Right renal pelvis (tissue), 4 donors: ENCODE results near the gene DYNC2I2. TPM values are rescaled to one million over a fixed set of nuclear protein-coding genes. Genes with fewer than 3 reads are reported as not detected.
"Not testable (repeated sequence)": the region's sequence is repeated elsewhere in the genome, so short reads cannot be mapped to it uniquely, and the experiment has no call there.

Experiments
- DNase-seq, 4 donors: peaks; one replicate each; pipeline ENCODE4 v3.0.0-alpha.2; 2013; ENCODE audit warnings: low read depth in 4 of 4, low spot score in 3 of 4, missing footprints in 1 of 4
- polyA plus RNA-seq, 4 donors: library from polyadenylated mRNA; unstranded; fragments of 120-200 nt; gene quantifications; one replicate each; pipeline ENCODE4 v1.2.1, GENCODE V29; 2013; ENCODE audit not compliant: insufficient read length in 4 of 4

DYNC2I2 gene
- polyA plus RNA-seq, 4 donors: 58.6 to 88.6 (median 64.9) TPM

- no peak for DNase-seq
Measured at GRCh38 chr9:128619779-128620178, 36.9 kb downstream of the DYNC2I2 start.

DNA sequence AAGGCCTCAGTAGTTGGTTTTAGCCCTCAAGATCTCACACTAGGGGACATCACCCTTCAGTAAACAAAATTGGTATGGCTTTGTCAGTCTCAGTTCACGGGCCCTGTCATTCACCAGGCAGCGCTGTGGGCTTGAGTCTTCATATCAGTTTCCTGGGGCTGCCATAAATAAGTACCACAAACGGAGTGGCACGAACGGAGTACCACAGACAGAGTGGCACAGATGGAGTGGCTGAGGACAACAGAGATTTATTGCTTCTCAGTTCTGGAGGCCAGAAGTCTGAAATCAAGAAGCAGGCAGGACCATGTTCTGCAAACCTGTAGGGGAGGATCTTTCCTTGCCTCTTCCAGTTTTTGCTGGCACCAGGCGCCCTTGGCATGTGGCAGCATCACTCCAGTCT is 37.5 kb downstream of the DYNC2I2 start:
- no peak for DNase-seq

GRCh38 chr9:128617943-128618342 is 38.7 kb downstream of the DYNC2I2 start:
- no peak for DNase-seq

DNA sequence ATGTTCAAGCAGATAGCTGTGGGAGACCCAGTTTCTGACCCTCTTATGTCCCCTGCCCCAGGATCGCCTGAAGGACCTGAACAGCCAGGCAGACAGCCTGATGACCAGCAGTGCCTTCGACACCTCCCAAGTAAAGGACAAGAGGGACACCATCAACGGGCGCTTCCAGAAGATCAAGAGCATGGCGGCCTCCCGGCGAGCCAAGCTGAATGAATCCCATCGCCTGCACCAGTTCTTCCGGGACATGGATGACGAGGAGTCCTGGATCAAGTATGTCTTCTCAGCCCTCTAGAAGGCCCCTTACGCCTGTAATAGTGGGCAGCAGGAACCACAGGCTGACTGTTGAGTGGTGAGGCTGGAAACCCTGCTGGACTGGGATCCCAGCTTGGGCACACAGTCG is 41.1 kb downstream of the DYNC2I2 start:
- no peak for DNase-seq

DNA sequence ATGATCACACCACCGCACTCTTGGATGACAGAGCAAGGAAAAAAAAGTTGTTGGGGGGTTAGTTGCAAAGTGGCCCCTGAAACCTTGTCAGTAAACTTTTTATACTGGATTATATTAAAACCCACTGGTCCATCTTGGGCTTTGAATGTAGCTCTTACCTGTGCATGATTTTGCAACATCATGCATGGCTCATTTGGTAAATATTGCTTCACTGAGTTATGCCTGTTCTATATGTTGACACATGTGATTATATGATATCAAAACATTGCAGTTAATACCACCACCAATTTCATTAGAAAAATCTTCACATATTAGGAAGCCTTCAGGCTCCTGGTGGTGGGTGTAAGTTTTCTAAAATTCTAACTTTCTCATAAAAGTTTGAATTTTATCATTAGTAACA is 41.9 kb downstream of the DYNC2I2 start:
- DNase-seq: no peak

DNA sequence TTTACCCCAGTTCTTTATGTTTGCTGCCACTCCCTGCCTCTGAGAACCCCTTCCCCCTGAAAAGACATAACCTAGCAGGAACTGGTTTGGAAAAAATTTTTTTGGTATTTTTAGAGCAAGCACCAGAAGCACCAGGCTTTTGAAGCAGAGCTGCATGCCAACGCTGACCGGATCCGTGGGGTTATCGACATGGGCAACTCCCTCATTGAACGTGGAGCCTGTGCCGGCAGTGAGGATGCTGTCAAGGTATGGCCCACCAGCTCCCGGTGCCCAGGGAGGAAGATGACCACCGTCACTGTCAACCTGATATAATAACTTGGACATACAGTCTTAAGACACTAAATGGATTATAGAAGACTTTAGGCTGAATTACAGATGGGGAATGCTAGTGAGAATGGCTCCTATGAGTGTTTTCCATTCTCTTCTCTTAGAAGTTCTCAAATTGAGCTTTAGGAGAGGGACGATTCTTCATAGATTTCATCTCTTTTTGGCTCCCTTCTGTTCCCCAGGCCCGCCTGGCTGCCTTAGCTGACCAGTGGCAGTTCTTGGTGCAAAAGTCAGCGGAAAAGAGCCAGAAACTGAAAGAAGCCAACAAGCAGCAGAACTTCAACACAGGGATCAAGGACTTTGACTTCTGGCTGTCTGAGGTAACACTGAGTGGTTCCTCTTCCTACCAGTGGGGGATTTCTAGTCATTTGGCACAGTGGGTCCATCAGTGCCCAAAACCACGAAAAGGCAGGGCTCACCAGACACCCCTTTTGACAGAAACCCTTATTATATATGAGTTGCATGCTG is 44.9 kb downstream of the DYNC2I2 start:
- DNase-seq: no peak

- no peak for DNase-seq
Measured at GRCh38 chr9:128610897-128611296, 45.8 kb downstream of the DYNC2I2 start.

DNA sequence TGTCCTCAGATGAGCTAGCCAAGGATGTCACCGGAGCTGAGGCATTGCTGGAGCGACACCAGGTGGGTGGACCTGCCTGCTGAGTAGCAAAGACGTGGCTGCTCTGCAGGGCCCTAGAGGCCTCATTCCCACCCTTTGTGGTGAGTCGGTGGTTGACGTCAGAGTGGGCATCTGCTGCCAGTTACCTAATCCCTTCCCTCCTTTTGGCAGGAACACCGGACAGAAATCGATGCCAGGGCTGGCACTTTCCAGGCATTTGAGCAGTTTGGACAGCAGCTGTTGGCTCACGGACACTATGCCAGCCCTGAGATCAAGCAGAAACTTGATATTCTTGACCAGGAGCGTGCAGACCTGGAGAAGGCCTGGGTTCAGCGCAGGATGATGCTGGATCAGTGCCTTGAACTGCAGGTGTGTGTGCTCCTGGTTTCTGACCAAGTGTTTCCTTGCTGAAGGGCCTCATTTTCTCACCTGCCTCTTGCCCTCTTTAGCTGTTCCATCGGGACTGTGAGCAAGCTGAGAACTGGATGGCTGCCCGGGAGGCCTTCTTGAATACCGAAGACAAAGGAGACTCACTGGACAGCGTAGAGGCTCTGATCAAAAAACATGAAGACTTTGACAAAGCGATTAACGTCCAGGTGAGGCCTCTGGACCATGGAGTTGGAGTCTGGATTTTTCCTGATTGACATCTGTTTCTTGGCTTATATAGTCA is 48.9 kb downstream of the DYNC2I2 start:
- no peak for DNase-seq

- DNase-seq: no peak
Measured at GRCh38 chr9:128603697-128604096, 53.0 kb downstream of the DYNC2I2 start.

DNA sequence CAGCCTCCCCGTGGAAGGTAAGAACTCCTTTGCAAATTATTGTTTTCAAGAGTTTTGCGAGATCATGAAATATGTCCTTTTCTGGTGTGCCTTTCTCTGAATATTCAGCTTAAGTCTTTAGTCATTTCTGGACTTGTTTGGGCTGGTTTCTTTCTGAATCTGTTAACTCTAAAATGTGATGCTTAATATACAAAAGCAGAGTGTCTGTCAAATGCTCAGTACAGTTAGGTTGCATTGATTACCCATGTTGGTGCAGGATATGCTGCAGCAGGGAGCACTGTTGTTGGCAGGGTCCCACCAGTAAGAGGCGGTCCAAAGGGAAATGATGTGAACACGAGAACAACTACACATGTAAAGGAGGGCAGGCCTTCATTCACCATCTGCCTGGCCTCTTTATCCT is 56.5 kb downstream of the DYNC2I2 start:
- no peak for DNase-seq

DNA sequence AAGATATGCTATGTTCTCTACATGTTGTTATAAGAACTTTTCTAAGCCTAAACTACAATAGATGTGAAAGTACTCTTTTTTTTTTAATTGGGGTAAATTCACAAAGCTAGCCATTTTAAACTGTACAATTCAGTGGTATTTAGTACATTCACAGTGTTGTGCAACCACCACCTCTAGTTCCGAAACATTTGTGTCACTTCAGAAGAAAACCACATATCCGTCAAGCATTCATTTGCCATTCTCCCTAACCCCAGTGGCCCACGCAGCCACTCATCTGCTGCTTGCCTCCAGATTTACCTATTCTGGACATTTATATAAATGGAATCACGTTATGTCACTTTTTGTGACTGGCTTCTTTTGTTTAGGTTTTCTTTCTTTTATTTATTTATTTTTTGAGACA is 61.2 kb downstream of the DYNC2I2 start:
- no peak for DNase-seq

DNA sequence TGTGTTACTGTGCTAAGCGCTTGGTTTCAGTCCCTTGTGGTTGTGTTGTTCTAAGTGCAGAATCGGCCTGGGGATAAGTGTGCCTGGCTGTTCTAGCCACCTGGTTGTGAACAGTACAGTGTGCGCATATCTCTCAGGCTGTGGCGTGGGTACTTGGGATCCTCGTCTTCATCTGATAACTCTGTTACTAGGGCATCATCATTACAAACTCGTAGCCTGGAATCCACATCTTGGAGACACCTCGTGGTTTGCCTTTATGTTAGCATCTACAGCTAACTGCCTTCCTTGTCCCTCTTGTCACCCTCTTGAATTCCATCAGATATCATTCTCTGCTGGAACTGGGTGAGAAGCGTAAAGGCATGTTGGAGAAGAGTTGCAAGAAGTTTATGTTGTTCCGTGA is 62.8 kb downstream of the DYNC2I2 start:
- no peak for DNase-seq

- no peak for DNase-seq
Measured at GRCh38 chr9:128593039-128593438, 63.6 kb downstream of the DYNC2I2 start.

DNA sequence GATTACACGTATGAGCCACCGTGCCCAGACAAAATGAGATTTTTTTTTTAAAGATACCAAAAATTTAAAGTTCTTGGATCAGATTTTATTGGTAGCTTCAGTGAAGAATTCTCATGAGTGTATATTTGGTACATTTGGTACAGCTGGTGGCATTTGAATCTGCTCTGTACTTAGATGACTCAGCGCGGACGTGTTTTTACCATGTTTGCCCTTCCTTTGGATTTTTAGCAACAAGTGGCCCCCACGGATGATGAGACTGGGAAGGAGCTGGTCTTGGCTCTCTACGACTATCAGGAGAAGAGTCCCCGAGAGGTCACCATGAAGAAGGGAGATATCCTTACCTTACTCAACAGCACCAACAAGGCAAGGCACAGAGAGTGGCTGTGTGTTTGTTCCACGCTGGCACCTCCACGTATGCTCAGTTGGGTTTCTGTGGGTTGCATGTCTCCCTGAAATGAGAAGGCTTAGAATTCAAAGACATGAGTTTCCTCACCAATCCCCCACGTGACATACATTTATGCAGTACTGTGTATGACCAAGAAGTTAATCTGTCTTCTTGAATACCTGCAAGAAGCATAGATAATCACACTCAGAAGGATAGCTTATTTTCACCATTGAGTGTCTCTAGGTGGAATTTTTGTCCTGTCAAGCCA is 67.9 kb downstream of the DYNC2I2 start:
- no peak for DNase-seq

GRCh38 chr9:128587453-128587852 is 69.2 kb downstream of the DYNC2I2 start:
- no peak for DNase-seq

DNA sequence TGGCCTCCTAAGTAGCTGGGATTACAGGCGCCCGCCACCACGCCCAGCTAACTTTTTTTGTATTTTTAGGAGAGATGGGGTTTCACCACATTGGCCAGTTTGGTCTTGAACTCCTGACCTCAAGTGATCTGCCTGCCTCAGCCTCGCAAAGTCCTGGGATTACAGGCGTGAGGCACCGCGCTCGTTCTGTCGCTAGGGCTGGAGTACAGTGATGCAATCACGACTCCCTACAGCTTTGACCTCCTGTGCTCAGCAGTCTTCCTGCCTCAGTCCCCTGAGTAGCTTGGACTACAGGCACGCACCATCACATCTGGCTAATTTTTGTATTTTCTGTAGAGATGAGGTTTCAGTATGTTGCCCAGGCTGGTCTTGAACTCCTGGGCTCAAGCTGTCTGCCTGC is 69.7 kb downstream of the DYNC2I2 start:
- not testable (repeated sequence) for DNase-seq

GRCh38 chr9:128585155-128585554 is 71.5 kb downstream of the DYNC2I2 start:
- DNase-seq: not testable (repeated sequence)

Other genes with a start within 250 kb of the DYNC2I2 start
- gene CERCAM, start 236.0 kb downstream of the DYNC2I2 start, polyA plus RNA-seq: 10 to 100 TPM; 37.9 to 50.5 (median 40.8) TPM
- 10 to 100 TPM; 39.9 to 46.6 (median 41.6) TPM for gene ODF2, start 200.8 kb downstream of the DYNC2I2 start, polyA plus RNA-seq
- gene GLE1, start 152.1 kb downstream of the DYNC2I2 start, polyA plus RNA-seq: 10 to 100 TPM; 28.0 to 31.5 (median 30.4) TPM
- gene SPTAN1, start 104.3 kb downstream of the DYNC2I2 start, polyA plus RNA-seq: 100 to 1,000 TPM; 301 to 363 (median 329) TPM
- gene SET, start 32.4 kb upstream of the DYNC2I2 start, polyA plus RNA-seq: 100 to 1,000 TPM; 586 to 729 (median 699) TPM
- 10 to 100 TPM in 3 of 4 donors, 1 to 10 TPM in 1; 8.1 to 12.6 (median 10.2) TPM for gene PKN3, start 45.7 kb upstream of the DYNC2I2 start, polyA plus RNA-seq
- gene ZDHHC12, start 67.3 kb upstream of the DYNC2I2 start, polyA plus RNA-seq: 10 to 100 TPM; 17.0 to 25.1 (median 17.7) TPM
- gene ZER1, start 115.1 kb upstream of the DYNC2I2 start, polyA plus RNA-seq: 10 to 100 TPM; 31.7 to 42.6 (median 34.2) TPM
- gene TBC1D13, start 130.4 kb upstream of the DYNC2I2 start, polyA plus RNA-seq: 10 to 100 TPM; 36.0 to 43.5 (median 41.0) TPM
- gene ENDOG, start 161.7 kb upstream of the DYNC2I2 start, polyA plus RNA-seq: 10 to 100 TPM in 1 of 4 donors, 1 to 10 TPM in 3; 7.0 to 16.1 (median 8.4) TPM
- gene SPOUT1, start 172.9 kb upstream of the DYNC2I2 start, polyA plus RNA-seq: 10 to 100 TPM; 40.3 to 48.7 (median 43.0) TPM
- 10 to 100 TPM; 21.6 to 23.6 (median 22.5) TPM for gene KYAT1, start 225.1 kb upstream of the DYNC2I2 start, polyA plus RNA-seq
- gene LRRC8A, start 225.3 kb upstream of the DYNC2I2 start, polyA plus RNA-seq: 10 to 100 TPM; 29.5 to 34.3 (median 30.6) TPM